GM12874 (cell line): ENCODE results near the gene TESK1.

ENCODE experiments used
- CTCF ChIP-seq: IDR thresholded peaks from 2 replicates; pipeline ENCODE4 v1.5.1; 2011; ENCODE audit warnings: low read depth, mild to moderate bottlenecking, control low read depth, low read length, moderate library complexity; ENCODE audit not compliant: insufficient read depth

The TESK1 gene

GRCh38 chr9:35606726-35607125 is 1.7 kb downstream of the TESK1 start:
- no peak for TF ChIP-seq CTCF

DNA sequence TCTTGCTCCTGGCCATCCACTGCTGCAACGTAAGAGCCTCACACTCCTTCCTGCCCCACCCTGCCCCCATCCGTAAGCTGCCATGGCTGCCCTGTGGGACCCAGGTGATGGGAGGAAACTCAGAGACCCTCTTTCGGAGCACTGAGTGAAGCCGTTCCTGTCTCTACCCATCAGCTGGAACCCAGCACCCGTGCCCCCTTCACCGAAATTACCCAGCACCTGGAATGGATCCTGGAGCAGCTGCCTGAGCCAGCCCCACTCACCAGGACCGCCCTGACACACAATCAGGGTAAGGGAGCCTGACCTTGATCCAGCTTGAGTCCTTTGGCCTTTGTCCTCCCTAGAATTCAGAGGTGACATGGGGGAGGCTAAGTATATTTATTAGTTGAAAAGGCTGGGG is 3.2 kb downstream of the TESK1 start:
- TF ChIP-seq CTCF, result no peak

GRCh38 chr9:35609001-35609819 is 4.1 kb downstream of the TESK1 start:
- TF ChIP-seq CTCF, result no peak

DNA sequence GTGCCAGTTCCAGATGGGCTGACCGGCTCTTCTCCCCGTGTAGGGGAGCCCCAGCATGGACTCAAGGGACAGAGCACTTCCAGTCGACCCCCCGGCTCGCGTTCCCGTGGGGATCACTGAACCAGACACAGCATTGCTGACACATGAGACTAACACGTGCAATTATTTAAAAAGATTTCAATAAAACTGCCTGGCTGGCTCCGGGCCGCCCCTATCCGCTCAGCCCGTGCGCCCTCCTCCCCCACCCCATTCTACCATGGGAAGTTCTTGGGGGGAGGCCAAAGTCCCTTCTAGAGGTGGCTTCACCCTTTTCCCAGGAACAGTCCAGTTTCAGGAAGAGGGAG is 4.7 kb downstream of the TESK1 start:
- TF ChIP-seq CTCF, result no peak

DNA sequence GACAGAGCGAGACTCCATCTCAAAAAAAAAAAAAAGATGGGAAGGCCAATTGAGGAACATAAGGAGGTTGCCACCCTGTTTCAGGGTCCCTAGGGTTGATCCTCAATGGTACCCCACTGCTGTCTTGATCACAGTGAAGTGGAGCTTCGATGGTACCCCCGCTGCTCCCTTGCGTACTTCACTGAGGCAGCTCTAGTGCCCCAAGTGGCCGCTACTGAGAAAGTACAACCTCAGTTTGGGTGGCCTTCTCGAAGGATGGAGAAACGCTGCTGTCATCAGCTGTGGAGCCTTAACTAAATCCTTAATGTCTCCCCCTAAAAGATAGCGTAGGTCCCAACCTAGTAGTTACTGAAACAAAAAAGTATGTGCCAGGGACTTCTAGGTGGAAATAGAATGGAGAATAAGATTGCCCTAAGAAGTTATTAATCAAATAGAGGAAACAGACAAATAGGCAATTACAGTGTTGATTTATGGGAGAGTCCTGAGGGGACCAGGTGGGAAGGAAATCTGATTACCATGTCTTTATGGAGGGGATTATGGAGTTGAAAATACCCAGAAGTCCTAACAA is 6.3 kb downstream of the TESK1 start:
- peak; percentile 82 for TF ChIP-seq CTCF

DNA sequence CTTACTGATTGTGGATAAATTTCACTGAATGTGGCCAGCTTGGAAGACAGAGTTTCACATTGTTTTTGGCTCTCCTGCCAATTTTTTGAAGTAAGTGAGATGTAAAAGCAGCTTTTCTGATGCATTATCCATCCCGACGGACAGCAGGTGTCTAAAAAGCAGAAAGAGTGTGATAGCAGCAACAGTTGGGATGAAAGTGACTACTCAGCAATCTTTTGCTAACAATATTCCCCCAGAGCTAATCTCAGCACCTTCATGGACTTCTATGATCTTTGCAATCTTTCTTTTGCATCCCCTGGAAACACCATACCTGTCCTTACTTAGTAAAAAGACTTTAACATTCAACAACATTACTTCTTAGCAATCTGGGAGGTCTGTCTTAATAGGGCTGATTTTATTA is 7.8 kb downstream of the TESK1 start:
- no peak for TF ChIP-seq CTCF

- TF ChIP-seq CTCF, result no peak
Observed at GRCh38 chr9:35615981-35616680, 11.1 kb downstream of the TESK1 start.
